Measurements from ENCODE around the gene BICRA. TPM values are rescaled to one million over a fixed set of nuclear protein-coding genes. Genes with fewer than 3 reads are reported as not detected.

Gene BICRA
- total RNA-seq, 1 donor from 2014 or later: 15.6 TPM

GRCh38 chr19:47693489-47693888 lies 84.6 kb downstream of the BICRA start:
- no peak overlapping the region for H2AFZ ChIP-seq (replicated peaks)
- peaks cover 27% of the 10 kb centered on the region for H4K20me1 ChIP-seq (ENCODE audit: low read depth)
- H3K4me1 ChIP-seq: no peaks in the 10 kb centered on the region
- no peak overlapping the region for H3K4me3 ChIP-seq
- H3K27me3 ChIP-seq: no peaks in the 10 kb centered on the region
- H3K9ac ChIP-seq: no peak overlapping the region
- Mint-ChIP-seq H3K36me3 (peaks cover 10% of the 10 kb centered on the region), H3K4me3 (no peak overlapping the region), H3K27me3 (ENCODE audit: insufficient read depth, low read depth) (peaks cover 4% of the 10 kb centered on the region), H3K9me3 (no peaks in the 10 kb centered on the region), H3K4me1 (peaks cover 2% of the 10 kb centered on the region), H3K27ac (no peak overlapping the region)
- no peak for DNase-seq (ENCODE audit: low spot score)
- no peak overlapping the region for H3K4me2 ChIP-seq
- H3K9me3 ChIP-seq (ENCODE audit: low read depth): no peaks in the 10 kb centered on the region
- peaks cover 10% of the 10 kb centered on the region for H3F3A ChIP-seq (ENCODE audit: low read depth)
- H3K27ac ChIP-seq: no peak overlapping the region
- no peaks in the 10 kb centered on the region for H3K79me2 ChIP-seq (ENCODE audit: low read depth)
- no peak for TF ChIP-seq EZH2 (IDR thresholded peaks at IDR 0.05)
- no peak for TF ChIP-seq EZH2phosphoT487 (IDR thresholded peaks at IDR 0.05)
- no peak for TF ChIP-seq CTCF (IDR thresholded peaks at IDR 0.05)
- no peaks in the 10 kb centered on the region for H3K36me3 ChIP-seq

GRCh38 chr19:47693903-47694302 lies 85.0 kb downstream of the BICRA start:
- TF ChIP-seq CTCF (IDR thresholded peaks at IDR 0.05): no peak
- TF ChIP-seq EZH2 (IDR thresholded peaks at IDR 0.05): no peak
- TF ChIP-seq EZH2phosphoT487 (IDR thresholded peaks at IDR 0.05): no peak
- Mint-ChIP-seq H3K36me3 (peaks cover 10% of the 10 kb centered on the region), H3K9me3 (no peaks in the 10 kb centered on the region), H3K4me3 (no peak overlapping the region), H3K27ac (no peak overlapping the region), H3K27me3 (ENCODE audit: insufficient read depth, low read depth) (peaks cover 4% of the 10 kb centered on the region), H3K4me1 (peaks cover 2% of the 10 kb centered on the region)
- Histone ChIP-seq H4K20me1 (ENCODE audit: low read depth) (peaks cover 32% of the 10 kb centered on the region), H3K9ac (no peak overlapping the region), H3K27me3 (no peaks in the 10 kb centered on the region), H3K4me3 (no peak overlapping the region), H3K4me1 (no peaks in the 10 kb centered on the region), H3K27ac (no peak overlapping the region), H2AFZ (replicated peaks) (no peak overlapping the region), H3K4me2 (no peak overlapping the region), H3F3A (ENCODE audit: low read depth) (peaks cover 13% of the 10 kb centered on the region), H3K9me3 (ENCODE audit: low read depth) (no peaks in the 10 kb centered on the region), H3K36me3 (no peaks in the 10 kb centered on the region), H3K79me2 (ENCODE audit: low read depth) (no peaks in the 10 kb centered on the region)
- DNase-seq (ENCODE audit: low spot score): no peak

GRCh38 chr19:47694466-47695273 lies 85.7 kb downstream of the BICRA start:
- Histone ChIP-seq H3F3A (ENCODE audit: low read depth) (peaks cover 16% of the 10 kb centered on the region), H3K27ac (no peak overlapping the region), H3K9me3 (ENCODE audit: low read depth) (no peaks in the 10 kb centered on the region), H4K20me1 (ENCODE audit: low read depth) (peaks cover 37% of the 10 kb centered on the region), H3K4me2 (no peak overlapping the region), H3K4me1 (no peaks in the 10 kb centered on the region), H3K27me3 (no peaks in the 10 kb centered on the region), H3K4me3 (no peak overlapping the region), H3K79me2 (ENCODE audit: low read depth) (no peaks in the 10 kb centered on the region), H2AFZ (replicated peaks) (no peak overlapping the region), H3K36me3 (no peaks in the 10 kb centered on the region), H3K9ac (no peak overlapping the region)
- TF ChIP-seq CTCF (IDR thresholded peaks at IDR 0.05) (no peak), EZH2 (IDR thresholded peaks at IDR 0.05) (no peak), EZH2phosphoT487 (IDR thresholded peaks at IDR 0.05) (no peak)
- H3K4me3 Mint-ChIP-seq: no peak overlapping the region
- DNase-seq (ENCODE audit: low spot score): no peak
- H3K9me3 Mint-ChIP-seq: no peaks in the 10 kb centered on the region
- H3K27me3 Mint-ChIP-seq (ENCODE audit: insufficient read depth, low read depth): peaks cover 4% of the 10 kb centered on the region
- H3K36me3 Mint-ChIP-seq: peaks cover 10% of the 10 kb centered on the region
- H3K27ac Mint-ChIP-seq: no peak overlapping the region
- peaks cover 2% of the 10 kb centered on the region for H3K4me1 Mint-ChIP-seq

All from neural progenitor cell (in vitro differentiated cells).